Stimulated activated CD8-positive, alpha-beta memory T cell treated with anti-CD3 and anti-CD28 coated beads, Interleukin-2, amount 100 ng/mL, for 1 hour (primary cell): ENCODE data around the gene SNTG2.

Experiments
- DNase-seq, 2 donors: peaks; one replicate each; pipeline ENCODE4 v3.0.0-alpha.2; 2020; ENCODE audit warnings: low read depth in 2 of 2

Gene SNTG2

DNA sequence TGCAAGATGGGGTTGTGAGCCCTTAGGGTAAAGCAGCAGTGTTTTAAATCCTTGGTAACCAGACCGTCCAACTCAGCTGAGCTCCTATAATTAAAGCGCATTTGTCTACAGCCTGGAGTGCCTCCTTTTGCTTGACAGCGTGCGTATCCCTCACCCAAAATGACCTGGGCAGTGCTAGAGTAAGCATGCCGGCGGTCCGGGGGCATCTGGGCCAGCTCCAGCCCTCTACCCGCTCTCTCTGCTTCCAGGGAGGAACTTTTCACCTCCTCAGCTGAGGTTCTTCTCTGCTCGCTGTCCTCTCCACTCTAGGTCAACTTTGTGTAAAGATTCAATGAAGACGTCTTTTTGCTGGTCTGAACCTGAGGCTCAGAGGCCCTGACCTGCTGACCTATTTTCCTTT lies 360.2 kb downstream of the SNTG2 start:
- no peak for DNase-seq

DNA sequence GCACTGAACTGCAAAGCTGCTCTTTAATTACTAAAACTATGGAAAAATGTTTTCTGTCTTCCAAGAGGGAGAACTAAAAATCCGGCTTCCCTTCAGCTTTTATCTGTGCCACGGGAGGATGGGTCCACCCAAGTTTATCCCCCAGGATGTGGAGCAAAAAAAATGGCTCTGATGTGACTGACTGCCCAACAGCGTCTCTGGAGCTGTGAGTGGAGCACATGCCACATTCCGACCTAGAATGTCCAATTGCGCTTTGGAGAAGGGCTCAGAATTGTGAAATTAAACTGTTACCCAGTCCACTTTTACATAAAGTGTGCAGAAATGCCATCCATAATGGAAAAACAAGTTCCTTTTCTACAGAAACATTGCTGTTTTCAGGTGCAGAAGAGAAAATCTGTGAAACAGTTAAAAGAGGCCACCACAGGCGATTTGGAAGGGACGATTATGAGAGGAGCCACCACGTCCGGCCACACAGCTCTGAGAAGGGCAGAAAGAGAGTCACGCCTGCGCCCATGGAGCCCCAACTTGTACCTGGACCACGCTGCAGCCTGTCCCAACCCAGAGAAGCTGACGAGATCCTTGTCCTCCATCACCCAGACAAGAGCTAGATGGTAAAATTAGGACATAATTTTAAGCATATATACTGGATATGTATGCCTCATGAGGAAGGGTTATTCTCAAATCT lies 362.7 kb downstream of the SNTG2 start:
- no peak for DNase-seq

GRCh38 chr2:1314254-1314653 lies 363.6 kb downstream of the SNTG2 start:
- DNase-seq, result no peak

DNA sequence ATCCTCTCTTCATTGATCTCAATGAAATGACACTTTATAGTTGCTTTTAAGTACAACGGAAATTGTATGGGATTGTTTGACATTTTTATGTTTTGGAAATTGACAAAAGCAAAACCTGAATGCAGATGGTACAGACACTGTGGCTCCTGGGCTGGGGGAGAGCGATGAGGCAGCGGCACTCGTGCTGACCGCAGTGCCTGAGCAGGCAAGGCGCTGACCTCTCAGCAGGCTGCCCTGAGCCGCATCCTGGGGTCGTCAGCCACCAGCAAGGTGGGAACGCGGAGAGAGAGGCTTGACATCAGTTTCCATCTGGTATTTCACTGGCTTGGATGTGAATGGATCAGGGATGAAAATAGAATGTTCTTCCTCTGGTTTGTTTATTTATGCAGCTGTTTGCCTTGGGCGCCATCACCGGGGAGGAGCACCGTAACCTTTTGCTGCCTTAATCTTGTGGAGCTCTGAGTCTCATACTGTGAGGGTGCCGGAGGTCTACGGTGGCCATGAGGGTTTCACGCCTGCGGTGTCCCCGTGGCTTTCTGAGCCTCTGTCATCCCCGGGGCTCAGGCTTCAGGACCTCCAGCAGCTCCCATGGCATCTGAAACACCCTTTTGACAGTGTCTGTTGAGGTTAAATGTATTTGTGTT lies 367.8 kb downstream of the SNTG2 start:
- DNase-seq, result no peak

DNA sequence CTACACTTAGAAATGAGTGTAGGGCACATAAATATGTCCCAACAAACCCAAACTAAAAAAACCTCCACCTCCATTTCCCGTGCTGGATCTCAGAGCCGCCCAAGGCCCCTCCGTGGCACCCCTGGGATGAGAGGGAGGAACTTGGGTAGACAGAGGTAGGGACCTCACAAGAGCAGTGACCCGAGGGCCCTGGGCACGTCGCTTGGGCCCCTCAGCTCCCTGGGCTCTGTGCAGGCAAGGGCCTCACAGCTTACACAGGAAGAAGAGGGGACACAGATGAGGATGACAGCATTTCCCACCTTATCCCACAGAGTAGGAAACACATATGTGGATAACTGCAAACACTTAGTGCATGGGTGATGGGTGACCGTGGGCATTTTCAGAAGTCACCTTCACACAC lies 368.7 kb downstream of the SNTG2 start:
- no peak for DNase-seq

DNA sequence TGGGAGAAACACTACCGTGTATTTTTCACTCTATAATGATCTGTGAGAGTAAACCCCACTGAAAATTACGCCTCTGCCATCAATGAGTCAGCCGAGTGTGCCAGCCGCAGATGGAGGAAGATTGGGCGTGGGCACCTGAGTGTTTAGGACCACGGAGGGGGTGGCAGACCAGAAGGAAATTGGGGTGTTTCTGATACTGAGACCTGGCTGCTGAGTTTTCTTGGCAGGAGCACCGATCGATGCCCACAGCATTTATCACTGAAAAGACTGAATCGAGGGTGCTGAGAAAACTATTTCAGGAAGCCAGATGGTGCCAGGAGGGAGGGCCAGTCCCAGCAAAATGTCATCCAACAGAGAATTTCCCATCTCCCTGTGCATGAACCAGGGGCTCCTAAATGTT lies 370.7 kb downstream of the SNTG2 start:
- DNase-seq, result no peak

- no peak for DNase-seq
Observed at GRCh38 chr2:1324884-1325283, 374.2 kb downstream of the SNTG2 start.

GRCh38 chr2:1328684-1329083 lies 378.0 kb downstream of the SNTG2 start:
- no peak for DNase-seq

GRCh38 chr2:1339388-1340140 lies 388.9 kb downstream of the SNTG2 start:
- DNase-seq, result no peak

GRCh38 chr2:1340141-1340512 lies 389.5 kb downstream of the SNTG2 start:
- no peak for DNase-seq

DNA sequence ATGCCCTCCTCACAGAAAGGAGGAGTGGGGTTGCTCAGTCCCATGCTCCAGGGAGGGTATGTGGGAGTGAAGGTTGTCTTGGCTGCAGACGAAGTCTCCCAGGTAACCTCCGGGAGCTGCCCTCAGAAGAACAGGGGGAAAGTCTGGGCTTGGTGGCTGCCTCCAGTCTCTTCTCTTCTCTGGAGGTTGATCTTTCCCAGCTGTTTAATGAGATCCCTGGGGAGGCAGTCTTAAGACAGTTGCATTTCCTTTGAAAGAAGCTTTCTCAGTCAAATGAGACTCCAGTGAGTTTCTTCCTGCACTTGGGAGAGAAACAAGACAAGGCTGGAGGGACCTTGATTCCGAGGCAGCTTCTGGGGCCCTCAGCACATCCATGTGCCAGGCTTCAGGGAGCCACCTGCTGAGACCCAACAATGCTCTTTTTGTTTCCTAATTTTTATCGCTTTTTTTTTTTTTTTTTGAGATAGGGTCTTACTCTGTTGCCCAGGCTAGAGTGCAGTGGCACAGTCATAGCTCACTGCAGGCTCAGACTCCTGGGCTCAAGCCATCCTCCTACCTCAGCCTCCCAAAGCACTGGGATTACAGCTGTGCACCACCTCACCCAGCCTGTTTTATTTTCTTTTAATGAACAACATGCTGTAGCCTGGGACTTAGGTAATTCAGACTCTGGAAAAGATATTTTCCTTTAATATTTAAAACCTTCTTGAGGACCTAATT lies 390.9 kb downstream of the SNTG2 start:
- DNase-seq, result no peak

DNA sequence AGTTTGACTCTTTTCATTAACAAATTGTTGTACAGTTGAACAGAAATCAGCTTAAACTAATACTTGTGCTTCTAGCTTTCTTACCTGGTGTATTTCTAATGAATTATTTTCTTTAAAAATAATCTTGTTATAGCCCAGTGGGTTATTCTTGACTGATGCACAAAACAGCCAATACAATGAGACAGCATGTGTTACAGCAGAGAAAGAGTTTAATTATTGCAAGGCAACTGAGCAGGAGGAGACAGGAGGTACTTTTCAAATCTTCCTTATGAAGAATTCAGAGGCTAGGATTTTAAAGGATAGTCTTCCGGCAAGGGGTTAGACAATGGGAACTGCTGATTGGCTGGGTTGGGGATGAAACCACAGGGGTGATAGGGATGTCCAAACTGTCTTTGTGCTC lies 398.1 kb downstream of the SNTG2 start:
- DNase-seq, result no peak

DNA sequence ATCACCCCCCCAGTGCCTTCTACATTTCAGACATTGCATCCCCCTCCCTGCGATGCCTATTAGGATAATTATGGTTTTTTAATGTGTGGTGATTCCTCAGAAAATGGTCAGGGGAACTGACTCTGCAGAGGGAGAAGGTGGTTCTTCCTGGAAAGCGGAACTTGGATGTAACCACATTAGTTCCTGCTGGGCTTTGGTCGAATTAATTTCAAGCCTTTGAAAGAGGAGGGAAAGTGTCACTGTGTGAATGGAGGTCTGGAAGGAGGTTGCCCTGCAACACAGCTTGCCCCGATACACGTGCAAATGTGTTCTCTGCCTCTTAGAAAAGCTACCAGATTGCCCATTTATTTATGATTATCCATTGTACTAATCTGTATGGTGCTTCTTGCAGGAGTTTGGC lies 399.5 kb downstream of the SNTG2 start:
- no peak for DNase-seq

- no peak for DNase-seq
Observed at GRCh38 chr2:1353124-1353523, 402.5 kb downstream of the SNTG2 start.

GRCh38 chr2:1353543-1353942 lies 402.9 kb downstream of the SNTG2 start:
- no peak for DNase-seq

GRCh38 chr2:1360144-1360543 lies 409.5 kb downstream of the SNTG2 start:
- no peak for DNase-seq

DNA sequence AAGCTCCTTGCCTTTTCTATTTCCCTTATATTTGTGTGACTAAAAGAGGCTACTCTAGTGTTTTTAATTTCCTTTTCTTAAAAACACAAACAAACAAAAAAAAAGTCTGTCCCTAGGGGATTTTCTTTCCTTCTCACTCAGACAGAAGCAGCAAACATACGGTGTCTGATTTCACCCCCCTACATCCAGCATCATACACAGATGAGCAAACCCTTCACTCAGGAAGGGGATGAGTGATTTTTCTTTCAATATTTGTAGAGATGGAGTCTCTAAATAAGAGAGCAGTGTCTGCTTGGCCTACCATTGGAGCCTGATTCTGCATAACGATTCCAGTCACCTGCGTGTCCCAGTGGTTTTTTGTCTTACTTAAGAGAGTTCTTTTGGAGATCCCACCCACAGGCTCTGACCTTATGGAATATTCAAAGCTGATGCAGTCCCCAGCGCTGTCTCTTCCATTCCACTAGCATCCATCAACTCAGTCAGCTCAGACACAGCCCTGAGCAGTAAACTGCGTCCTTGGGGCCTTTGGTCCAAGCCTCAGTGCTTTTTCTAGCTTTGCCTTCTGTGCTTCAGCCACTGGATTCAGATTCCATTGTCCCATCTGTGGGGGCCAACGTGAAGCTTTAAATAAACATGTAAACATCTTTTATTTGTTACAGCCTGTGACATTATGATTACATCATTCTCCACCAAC lies 410.1 kb downstream of the SNTG2 start:
- no peak for DNase-seq

- no peak for DNase-seq
Observed at GRCh38 chr2:1363367-1363766, 412.7 kb downstream of the SNTG2 start.

GRCh38 chr2:1366546-1367134 lies 416.0 kb downstream of the SNTG2 start:
- DNase-seq, result no peak

DNA sequence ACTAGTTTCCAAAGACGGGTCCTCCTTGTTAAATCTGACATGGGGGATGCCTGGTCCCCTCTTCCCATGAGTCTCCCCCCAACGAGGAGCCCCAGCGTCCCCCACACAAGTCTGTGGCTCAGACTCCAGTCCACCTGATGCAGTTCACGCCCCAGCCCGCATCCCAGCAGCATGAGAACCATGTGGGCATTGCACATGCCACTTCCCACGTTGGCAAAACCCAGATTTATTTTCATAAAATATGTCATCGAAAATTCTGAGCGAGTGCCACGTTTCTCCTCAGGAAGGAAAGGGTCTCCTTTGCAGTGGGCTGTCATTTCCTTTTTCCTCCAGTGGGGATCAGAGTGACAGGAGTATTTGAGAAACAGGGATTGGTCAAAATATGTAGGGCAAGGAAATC lies 417.0 kb downstream of the SNTG2 start:
- no peak for DNase-seq

GRCh38 chr2:1369905-1370304 lies 419.3 kb downstream of the SNTG2 start:
- no peak for DNase-seq

DNA sequence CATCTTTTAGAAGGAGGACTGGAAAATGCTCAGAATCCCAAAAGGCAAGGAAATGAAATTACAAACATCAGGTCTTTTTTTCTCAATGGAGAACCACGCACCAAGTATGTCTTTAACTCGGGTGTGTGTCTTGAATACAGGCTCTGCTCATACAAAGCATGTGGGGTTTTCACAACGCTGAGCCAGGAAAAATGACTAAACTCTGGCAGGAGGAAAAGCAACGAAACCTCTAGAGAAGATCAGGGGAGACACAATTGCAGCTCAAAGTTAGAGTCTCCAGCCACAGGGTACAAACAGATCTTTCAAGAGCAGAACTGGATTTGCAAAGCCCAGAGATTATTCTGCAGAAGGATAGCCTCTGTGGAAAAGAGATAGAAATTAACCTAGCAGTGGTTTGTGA lies 419.8 kb downstream of the SNTG2 start:
- DNase-seq, result no peak
